HepG2 (cell line): ENCODE data around the gene ATP6V0E2. TPM values are rescaled to one million over a fixed set of nuclear protein-coding genes. Genes with fewer than 3 reads are reported as not detected.
A peak's percentile ranks its signal among the peaks of the same experiment; 100 is the strongest.

Source experiments
- IKZF4 ChIP-seq: sonication (generic); formaldehyde crosslinking; IDR thresholded peaks from 2 replicates; pipeline ENCODE4 v1.5.1; 2020; ENCODE audit warnings: borderline replicate concordance, mild to moderate bottlenecking, low read depth, missing genetic modification reagents; ENCODE audit errors: not compliant biosample characterization
- PHF21A ChIP-seq: sonication (generic); formaldehyde crosslinking; IDR thresholded peaks from 2 replicates; pipeline ENCODE4 v1.5.0; 2020; ENCODE audit warnings: mild to moderate bottlenecking, missing genetic modification reagents
- TARDBP ChIP-seq: sonication (generic); formaldehyde crosslinking; IDR thresholded peaks from 2 replicates; pipeline ENCODE4 v1.8.0; 2022; ENCODE audit warnings: mild to moderate bottlenecking, missing genetic modification reagents
- THAP11 ChIP-seq: IDR thresholded peaks from 2 replicates; pipeline ENCODE4 v1.6.1; 2016; ENCODE audit warnings: missing biosample characterization, missing genetic modification reagents
- ZGPAT ChIP-seq: IDR thresholded peaks from 2 replicates; pipeline ENCODE4 v1.6.1; 2016; ENCODE audit warnings: mild to moderate bottlenecking
- ZNF235 ChIP-seq: sonication (generic); formaldehyde crosslinking; IDR thresholded peaks from 2 replicates; pipeline ENCODE4 v1.8.1; 2023; ENCODE audit warnings: mild to moderate bottlenecking, missing genetic modification reagents, borderline replicate concordance
- ZNF709 ChIP-seq: sonication (generic); formaldehyde crosslinking; IDR thresholded peaks from 2 replicates; pipeline ENCODE4 v1.5.0; 2020; ENCODE audit warnings: mild to moderate bottlenecking, missing genetic modification reagents
- polyA plus RNA-seq, 8 experiments: library from polyadenylated mRNA; depleted of rRNA in 3 of 8; stranded (reverse) in 7 of 8; unstranded in 1 of 8; fragments of >200 nt; fragmentation: Illumina TruSeq in 4 of 8; extraction: Trizol in 4 of 8; gene quantifications; 2 replicates each; pipeline versions ENCODE4 v1.2.1 to v1.2.3, GENCODE V29; 2011 to 2016; ENCODE audit warnings: low read depth in 4 of 8, missing spikeins in 1 of 8, mixed read lengths in 1 of 8; ENCODE audit not compliant: insufficient read depth in 1 of 8
- total RNA-seq, 5 experiments: library from RNA; depleted of rRNA; stranded (reverse); fragments of >200 nt; fragmentation: Illumina TruSeq; extraction: Trizol; gene quantifications; 2 replicates each; pipeline ENCODE4 v1.2.3, GENCODE V29; 2016; ENCODE audit warnings: low read depth in 1 of 5
- TF ChIP-seq, protein P1 (sequence below), 2 experiments: fragments of 450-650 bp in 1 of 2; sonication (generic) in 1 of 2; formaldehyde crosslinking in 1 of 2; IDR thresholded peaks; 2 replicates each; pipeline versions ENCODE4 v1.6.1 to v1.8.0; 2016 to 2022; ENCODE audit warnings: antibody characterized with exemption in 1 of 2, mild to moderate bottlenecking in 1 of 2, missing genetic modification reagents in 1 of 2
- TF ChIP-seq, protein P2 (sequence below): sonication (generic); formaldehyde crosslinking; IDR thresholded peaks from 2 replicates; pipeline ENCODE4 v1.8.1; 2022; ENCODE audit warnings: mild to moderate bottlenecking, missing genetic modification reagents
- TF ChIP-seq, protein P3 (sequence below): sonication (generic); formaldehyde crosslinking; IDR thresholded peaks from 2 replicates; pipeline ENCODE4 v1.5.0; 2020; ENCODE audit warnings: missing genetic modification reagents, mild to moderate bottlenecking, borderline replicate concordance
- TF ChIP-seq, protein P4 (sequence below): sonication (generic); formaldehyde crosslinking; IDR thresholded peaks from 2 replicates; pipeline ENCODE4 v1.5.0; 2020; ENCODE audit warnings: mild to moderate bottlenecking, missing genetic modification reagents

Gene ATP6V0E2
- total and polyA plus RNA-seq, 2 of the 13 experiments (the other 11 are each of a cell fraction or from before 2014, with no cell fraction given) = 36.8 to 203 TPM

- TF ChIP-seq, protein P1, sequence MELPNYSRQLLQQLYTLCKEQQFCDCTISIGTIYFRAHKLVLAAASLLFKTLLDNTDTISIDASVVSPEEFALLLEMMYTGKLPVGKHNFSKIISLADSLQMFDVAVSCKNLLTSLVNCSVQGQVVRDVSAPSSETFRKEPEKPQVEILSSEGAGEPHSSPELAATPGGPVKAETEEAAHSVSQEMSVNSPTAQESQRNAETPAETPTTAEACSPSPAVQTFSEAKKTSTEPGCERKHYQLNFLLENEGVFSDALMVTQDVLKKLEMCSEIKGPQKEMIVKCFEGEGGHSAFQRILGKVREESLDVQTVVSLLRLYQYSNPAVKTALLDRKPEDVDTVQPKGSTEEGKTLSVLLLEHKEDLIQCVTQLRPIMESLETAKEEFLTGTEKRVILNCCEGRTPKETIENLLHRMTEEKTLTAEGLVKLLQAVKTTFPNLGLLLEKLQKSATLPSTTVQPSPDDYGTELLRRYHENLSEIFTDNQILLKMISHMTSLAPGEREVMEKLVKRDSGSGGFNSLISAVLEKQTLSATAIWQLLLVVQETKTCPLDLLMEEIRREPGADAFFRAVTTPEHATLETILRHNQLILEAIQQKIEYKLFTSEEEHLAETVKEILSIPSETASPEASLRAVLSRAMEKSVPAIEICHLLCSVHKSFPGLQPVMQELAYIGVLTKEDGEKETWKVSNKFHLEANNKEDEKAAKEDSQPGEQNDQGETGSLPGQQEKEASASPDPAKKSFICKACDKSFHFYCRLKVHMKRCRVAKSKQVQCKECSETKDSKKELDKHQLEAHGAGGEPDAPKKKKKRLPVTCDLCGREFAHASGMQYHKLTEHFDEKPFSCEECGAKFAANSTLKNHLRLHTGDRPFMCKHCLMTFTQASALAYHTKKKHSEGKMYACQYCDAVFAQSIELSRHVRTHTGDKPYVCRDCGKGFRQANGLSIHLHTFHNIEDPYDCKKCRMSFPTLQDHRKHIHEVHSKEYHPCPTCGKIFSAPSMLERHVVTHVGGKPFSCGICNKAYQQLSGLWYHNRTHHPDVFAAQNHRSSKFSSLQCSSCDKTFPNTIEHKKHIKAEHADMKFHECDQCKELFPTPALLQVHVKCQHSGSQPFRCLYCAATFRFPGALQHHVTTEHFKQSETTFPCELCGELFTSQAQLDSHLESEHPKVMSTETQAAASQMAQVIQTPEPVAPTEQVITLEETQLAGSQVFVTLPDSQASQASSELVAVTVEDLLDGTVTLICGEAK (IDR thresholded peaks at IDR 0.05) = no peak
- TF ChIP-seq, protein P1 (CRISPR knock-in tag; IDR thresholded peaks at IDR 0.05) = peak; percentile 34; the same call in 1 of the 2 replicates
- 0 out of 2 replicates have a peak, but pooled peaks have one; percentile 31 for TF ChIP-seq TARDBP
- TF ChIP-seq ZGPAT = peak; percentile 49; the same call in 1 of the 2 replicates
- TF ChIP-seq, protein P2, sequence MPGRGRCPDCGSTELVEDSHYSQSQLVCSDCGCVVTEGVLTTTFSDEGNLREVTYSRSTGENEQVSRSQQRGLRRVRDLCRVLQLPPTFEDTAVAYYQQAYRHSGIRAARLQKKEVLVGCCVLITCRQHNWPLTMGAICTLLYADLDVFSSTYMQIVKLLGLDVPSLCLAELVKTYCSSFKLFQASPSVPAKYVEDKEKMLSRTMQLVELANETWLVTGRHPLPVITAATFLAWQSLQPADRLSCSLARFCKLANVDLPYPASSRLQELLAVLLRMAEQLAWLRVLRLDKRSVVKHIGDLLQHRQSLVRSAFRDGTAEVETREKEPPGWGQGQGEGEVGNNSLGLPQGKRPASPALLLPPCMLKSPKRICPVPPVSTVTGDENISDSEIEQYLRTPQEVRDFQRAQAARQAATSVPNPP = peak; percentile 32; the same call in 1 of the 2 replicates
- peak; percentile 56 for TF ChIP-seq PHF21A (CRISPR knock-in tag)
- TF ChIP-seq, protein P3, sequence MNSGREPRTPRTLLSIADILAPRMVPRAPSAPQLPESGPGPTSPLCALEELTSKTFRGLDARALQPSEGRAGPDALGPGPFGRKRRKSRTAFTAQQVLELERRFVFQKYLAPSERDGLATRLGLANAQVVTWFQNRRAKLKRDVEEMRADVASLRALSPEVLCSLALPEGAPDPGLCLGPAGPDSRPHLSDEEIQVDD (CRISPR knock-in tag) = peak; percentile 54; the same call in 1 of the 2 replicates
- TF ChIP-seq ZNF235 (CRISPR knock-in tag) = peak; percentile 16; the same call in 1 of the 2 replicates
- TF ChIP-seq THAP11 (CRISPR knock-in tag) = 0 out of 2 replicates have a peak, but pooled peaks have one; percentile 1
- TF ChIP-seq, protein P4, sequence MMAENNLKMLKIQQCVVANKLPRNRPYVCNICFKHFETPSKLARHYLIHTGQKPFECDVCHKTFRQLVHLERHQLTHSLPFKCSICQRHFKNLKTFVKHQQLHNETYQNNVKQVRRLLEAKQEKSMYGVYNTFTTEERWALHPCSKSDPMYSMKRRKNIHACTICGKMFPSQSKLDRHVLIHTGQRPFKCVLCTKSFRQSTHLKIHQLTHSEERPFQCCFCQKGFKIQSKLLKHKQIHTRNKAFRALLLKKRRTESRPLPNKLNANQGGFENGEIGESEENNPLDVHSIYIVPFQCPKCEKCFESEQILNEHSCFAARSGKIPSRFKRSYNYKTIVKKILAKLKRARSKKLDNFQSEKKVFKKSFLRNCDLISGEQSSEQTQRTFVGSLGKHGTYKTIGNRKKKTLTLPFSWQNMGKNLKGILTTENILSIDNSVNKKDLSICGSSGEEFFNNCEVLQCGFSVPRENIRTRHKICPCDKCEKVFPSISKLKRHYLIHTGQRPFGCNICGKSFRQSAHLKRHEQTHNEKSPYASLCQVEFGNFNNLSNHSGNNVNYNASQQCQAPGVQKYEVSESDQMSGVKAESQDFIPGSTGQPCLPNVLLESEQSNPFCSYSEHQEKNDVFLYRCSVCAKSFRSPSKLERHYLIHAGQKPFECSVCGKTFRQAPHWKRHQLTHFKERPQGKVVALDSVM = peak; percentile 15; the same call in 1 of the 2 replicates
- peak; percentile 53 for TF ChIP-seq IKZF4 (CRISPR knock-in tag)
- TF ChIP-seq ZNF709 (CRISPR knock-in tag) = peak; percentile 77; the same call in 1 of the 2 replicates
Observed at GRCh38 chr7:149873074-149873969, at the start of gene ATP6V0E2 (continued).
